ENCODE results near the gene MKI67.

- TF ChIP-seq NFIC (IDR thresholded peaks at IDR 0.05; ENCODE audit: low read depth, low read length) (no peak), RAD21 (IDR thresholded peaks at IDR 0.05; ENCODE audit: insufficient read depth, low read depth, low read length) (no peak), TAF1 (IDR thresholded peaks at IDR 0.05; ENCODE audit: borderline replicate concordance, low read depth, low read length) (no peak), EP300 (IDR thresholded peaks at IDR 0.05; ENCODE audit: borderline replicate concordance in 1 of 2, control insufficient read depth in 1 of 2, low read depth in 2 of 2, low read length in 2 of 2) (no peak), POLR2A (IDR thresholded peaks at IDR 0.05; ENCODE audit: low read depth, low read length) (no peak)
- TF ChIP-seq, protein P1, sequence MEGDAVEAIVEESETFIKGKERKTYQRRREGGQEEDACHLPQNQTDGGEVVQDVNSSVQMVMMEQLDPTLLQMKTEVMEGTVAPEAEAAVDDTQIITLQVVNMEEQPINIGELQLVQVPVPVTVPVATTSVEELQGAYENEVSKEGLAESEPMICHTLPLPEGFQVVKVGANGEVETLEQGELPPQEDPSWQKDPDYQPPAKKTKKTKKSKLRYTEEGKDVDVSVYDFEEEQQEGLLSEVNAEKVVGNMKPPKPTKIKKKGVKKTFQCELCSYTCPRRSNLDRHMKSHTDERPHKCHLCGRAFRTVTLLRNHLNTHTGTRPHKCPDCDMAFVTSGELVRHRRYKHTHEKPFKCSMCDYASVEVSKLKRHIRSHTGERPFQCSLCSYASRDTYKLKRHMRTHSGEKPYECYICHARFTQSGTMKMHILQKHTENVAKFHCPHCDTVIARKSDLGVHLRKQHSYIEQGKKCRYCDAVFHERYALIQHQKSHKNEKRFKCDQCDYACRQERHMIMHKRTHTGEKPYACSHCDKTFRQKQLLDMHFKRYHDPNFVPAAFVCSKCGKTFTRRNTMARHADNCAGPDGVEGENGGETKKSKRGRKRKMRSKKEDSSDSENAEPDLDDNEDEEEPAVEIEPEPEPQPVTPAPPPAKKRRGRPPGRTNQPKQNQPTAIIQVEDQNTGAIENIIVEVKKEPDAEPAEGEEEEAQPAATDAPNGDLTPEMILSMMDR (IDR thresholded peaks at IDR 0.05 in 2 of 3, conservative IDR thresholded peaks at IDR 0.05 in 1 of 3; ENCODE audit: control insufficient read depth in 2 of 3, extremely low read depth in 1 of 3, insufficient read depth in 1 of 3, low read depth in 3 of 3, low read length in 3 of 3), result no peak
- TF ChIP-seq, protein P2, sequence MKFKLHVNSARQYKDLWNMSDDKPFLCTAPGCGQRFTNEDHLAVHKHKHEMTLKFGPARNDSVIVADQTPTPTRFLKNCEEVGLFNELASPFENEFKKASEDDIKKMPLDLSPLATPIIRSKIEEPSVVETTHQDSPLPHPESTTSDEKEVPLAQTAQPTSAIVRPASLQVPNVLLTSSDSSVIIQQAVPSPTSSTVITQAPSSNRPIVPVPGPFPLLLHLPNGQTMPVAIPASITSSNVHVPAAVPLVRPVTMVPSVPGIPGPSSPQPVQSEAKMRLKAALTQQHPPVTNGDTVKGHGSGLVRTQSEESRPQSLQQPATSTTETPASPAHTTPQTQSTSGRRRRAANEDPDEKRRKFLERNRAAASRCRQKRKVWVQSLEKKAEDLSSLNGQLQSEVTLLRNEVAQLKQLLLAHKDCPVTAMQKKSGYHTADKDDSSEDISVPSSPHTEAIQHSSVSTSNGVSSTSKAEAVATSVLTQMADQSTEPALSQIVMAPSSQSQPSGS (IDR thresholded peaks at IDR 0.05; ENCODE audit: low read length), result no peak
- TF ChIP-seq, protein P3, sequence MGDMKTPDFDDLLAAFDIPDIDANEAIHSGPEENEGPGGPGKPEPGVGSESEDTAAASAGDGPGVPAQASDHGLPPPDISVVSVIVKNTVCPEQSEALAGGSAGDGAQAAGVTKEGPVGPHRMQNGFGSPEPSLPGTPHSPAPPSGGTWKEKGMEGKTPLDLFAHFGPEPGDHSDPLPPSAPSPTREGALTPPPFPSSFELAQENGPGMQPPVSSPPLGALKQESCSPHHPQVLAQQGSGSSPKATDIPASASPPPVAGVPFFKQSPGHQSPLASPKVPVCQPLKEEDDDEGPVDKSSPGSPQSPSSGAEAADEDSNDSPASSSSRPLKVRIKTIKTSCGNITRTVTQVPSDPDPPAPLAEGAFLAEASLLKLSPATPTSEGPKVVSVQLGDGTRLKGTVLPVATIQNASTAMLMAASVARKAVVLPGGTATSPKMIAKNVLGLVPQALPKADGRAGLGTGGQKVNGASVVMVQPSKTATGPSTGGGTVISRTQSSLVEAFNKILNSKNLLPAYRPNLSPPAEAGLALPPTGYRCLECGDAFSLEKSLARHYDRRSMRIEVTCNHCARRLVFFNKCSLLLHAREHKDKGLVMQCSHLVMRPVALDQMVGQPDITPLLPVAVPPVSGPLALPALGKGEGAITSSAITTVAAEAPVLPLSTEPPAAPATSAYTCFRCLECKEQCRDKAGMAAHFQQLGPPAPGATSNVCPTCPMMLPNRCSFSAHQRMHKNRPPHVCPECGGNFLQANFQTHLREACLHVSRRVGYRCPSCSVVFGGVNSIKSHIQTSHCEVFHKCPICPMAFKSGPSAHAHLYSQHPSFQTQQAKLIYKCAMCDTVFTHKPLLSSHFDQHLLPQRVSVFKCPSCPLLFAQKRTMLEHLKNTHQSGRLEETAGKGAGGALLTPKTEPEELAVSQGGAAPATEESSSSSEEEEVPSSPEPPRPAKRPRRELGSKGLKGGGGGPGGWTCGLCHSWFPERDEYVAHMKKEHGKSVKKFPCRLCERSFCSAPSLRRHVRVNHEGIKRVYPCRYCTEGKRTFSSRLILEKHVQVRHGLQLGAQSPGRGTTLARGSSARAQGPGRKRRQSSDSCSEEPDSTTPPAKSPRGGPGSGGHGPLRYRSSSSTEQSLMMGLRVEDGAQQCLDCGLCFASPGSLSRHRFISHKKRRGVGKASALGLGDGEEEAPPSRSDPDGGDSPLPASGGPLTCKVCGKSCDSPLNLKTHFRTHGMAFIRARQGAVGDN (IDR thresholded peaks at IDR 0.05), result no peak
Measured at GRCh38 chr10:128144547-128144946, 18.3 kb upstream of the MKI67 start.
